Measurements from ENCODE around the gene WDFY2. TPM values are rescaled to one million over a fixed set of nuclear protein-coding genes. Genes with fewer than 3 reads are reported as not detected.

Gene WDFY2
- total and polyA plus RNA-seq, 2 of the 13 experiments (the other 11 are each of a cell fraction or from before 2014, with no cell fraction given): 22.6 to 27.0 TPM

DNA sequence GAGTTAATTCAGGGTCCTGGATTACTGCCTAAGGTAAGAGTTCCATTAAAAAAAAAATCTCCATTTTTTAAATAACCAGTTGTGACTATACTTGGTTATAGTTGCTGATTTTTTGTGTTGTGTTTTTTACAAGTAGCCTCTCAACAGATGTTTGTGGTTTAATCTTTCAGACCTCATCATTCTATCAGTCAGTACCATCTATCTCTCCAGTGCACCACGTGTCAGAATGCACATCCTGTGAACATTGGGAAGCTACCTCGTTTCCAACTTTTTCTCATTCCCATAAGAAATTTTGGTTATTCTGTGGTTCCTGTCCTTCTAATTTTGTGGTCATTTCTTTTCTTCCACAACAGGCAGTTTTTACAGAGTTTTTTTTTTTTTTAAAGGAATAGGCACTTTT lies 39.2 kb downstream of the WDFY2 start:
- Histone ChIP-seq H3K27me3 (ENCODE audit: control insufficient read depth in 1 of 2, insufficient read depth in 2 of 2, low read length in 2 of 2) (no peaks in the 10 kb centered on the region), H3K4me3 (replicated peaks in 1 of 3; ENCODE audit: insufficient read depth in 1 of 3, low read depth in 2 of 3, low read length in 3 of 3) (no peak overlapping the region), H3K4me1 (ENCODE audit: insufficient read depth, low read length) (peaks cover 87% of the 10 kb centered on the region), H3K79me2 (ENCODE audit: insufficient read depth, low read length) (peaks cover 69% of the 10 kb centered on the region), H3K36me3 (replicated peaks in 1 of 2; ENCODE audit: control insufficient read depth in 1 of 2, insufficient read depth in 2 of 2, low read length in 2 of 2) (peaks cover 5 to 6% of the 10 kb centered on the region in 2 experiments; a peak in 3 of 5 replicates), H3K4me2 (ENCODE audit: low read depth, low read length) (no peak overlapping the region), H4K20me1 (ENCODE audit: insufficient read depth, low read length) (no peaks in the 10 kb centered on the region), H2AFZ (ENCODE audit: low read length) (no peak overlapping the region), H3K9me3 (ENCODE audit: low read length) (no peaks in the 10 kb centered on the region), H3K27ac (ENCODE audit: extremely low read length, insufficient read depth, low read length) (no peak overlapping the region), H3K9ac (ENCODE audit: insufficient read depth, low read depth, low read length) (no peak overlapping the region)
- no peak for DNase-seq (ENCODE audit: low spot score)
- TF ChIP-seq ZNF816 (CRISPR knock-in tag; IDR thresholded peaks at IDR 0.05; ENCODE audit: borderline replicate concordance) (no peak), REL (CRISPR knock-in tag; conservative IDR thresholded peaks at IDR 0.05) (no peak), SIN3A (IDR thresholded peaks at IDR 0.05; ENCODE audit: borderline replicate concordance, low read depth, low read length) (no peak), CHD4 (IDR thresholded peaks at IDR 0.05; ENCODE audit: borderline replicate concordance, low read length) (no peak)
- TF ChIP-seq, protein P1, sequence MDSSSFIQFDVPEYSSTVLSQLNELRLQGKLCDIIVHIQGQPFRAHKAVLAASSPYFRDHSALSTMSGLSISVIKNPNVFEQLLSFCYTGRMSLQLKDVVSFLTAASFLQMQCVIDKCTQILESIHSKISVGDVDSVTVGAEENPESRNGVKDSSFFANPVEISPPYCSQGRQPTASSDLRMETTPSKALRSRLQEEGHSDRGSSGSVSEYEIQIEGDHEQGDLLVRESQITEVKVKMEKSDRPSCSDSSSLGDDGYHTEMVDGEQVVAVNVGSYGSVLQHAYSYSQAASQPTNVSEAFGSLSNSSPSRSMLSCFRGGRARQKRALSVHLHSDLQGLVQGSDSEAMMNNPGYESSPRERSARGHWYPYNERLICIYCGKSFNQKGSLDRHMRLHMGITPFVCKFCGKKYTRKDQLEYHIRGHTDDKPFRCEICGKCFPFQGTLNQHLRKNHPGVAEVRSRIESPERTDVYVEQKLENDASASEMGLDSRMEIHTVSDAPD (CRISPR knock-in tag; IDR thresholded peaks at IDR 0.05): no peak
- TF ChIP-seq, protein P2, sequence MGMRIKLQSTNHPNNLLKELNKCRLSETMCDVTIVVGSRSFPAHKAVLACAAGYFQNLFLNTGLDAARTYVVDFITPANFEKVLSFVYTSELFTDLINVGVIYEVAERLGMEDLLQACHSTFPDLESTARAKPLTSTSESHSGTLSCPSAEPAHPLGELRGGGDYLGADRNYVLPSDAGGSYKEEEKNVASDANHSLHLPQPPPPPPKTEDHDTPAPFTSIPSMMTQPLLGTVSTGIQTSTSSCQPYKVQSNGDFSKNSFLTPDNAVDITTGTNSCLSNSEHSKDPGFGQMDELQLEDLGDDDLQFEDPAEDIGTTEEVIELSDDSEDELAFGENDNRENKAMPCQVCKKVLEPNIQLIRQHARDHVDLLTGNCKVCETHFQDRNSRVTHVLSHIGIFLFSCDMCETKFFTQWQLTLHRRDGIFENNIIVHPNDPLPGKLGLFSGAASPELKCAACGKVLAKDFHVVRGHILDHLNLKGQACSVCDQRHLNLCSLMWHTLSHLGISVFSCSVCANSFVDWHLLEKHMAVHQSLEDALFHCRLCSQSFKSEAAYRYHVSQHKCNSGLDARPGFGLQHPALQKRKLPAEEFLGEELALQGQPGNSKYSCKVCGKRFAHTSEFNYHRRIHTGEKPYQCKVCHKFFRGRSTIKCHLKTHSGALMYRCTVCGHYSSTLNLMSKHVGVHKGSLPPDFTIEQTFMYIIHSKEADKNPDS (CRISPR knock-in tag; IDR thresholded peaks at IDR 0.05): no peak
- intact Hi-C loops (cut with micrococcal nuclease; ENCODE audit: unreplicated experiment): no loop called here
- no TSS peak for BruUV-seq (replicated peaks)
- ChIA-PET CTCF (ENCODE audit: low intra/inter-chr PET ratio, low total read pairs) (no interaction called here), POLR2A (no interaction called here)
- no peak for ATAC-seq
- no peak for FAIRE-seq
- in situ Hi-C loops (cut with HindIII; ENCODE audit: extremely low pct_ligation_motif_present, low pct_unique_long_range_greater_than_20kb): no loop called here
- WGBS (ENCODE audit: low lambda C conversion rate): 89% methylated on average over 2 of the region's 2 CpGs

Measured in HepG2 (cell line).